Subcutaneous adipose tissue (tissue), 4 donors: Measurements from ENCODE around the gene INPP5A. TPM values are rescaled to one million over a fixed set of nuclear protein-coding genes. Genes with fewer than 3 reads are reported as not detected.

Experiments used
- total RNA-seq, 4 donors: library from RNA; depleted of rRNA; stranded (reverse); fragments of >200 nt; gene quantifications; one replicate each; pipeline ENCODE4 v1.1.0, GENCODE V29; 2016
- TF ChIP-seq, protein P1 (sequence below): fragments of 450-650 bp; IDR thresholded peaks from one replicate; pipeline ENCODE4 v1.5.1; 2016; ENCODE audit warnings: low read depth, mild to moderate bottlenecking, control low read depth, antibody characterized with exemption, moderate library complexity

Gene INPP5A
- total RNA-seq, 4 donors from 2014 or later, result 23.1 to 34.1 (median 31.6) TPM

DNA sequence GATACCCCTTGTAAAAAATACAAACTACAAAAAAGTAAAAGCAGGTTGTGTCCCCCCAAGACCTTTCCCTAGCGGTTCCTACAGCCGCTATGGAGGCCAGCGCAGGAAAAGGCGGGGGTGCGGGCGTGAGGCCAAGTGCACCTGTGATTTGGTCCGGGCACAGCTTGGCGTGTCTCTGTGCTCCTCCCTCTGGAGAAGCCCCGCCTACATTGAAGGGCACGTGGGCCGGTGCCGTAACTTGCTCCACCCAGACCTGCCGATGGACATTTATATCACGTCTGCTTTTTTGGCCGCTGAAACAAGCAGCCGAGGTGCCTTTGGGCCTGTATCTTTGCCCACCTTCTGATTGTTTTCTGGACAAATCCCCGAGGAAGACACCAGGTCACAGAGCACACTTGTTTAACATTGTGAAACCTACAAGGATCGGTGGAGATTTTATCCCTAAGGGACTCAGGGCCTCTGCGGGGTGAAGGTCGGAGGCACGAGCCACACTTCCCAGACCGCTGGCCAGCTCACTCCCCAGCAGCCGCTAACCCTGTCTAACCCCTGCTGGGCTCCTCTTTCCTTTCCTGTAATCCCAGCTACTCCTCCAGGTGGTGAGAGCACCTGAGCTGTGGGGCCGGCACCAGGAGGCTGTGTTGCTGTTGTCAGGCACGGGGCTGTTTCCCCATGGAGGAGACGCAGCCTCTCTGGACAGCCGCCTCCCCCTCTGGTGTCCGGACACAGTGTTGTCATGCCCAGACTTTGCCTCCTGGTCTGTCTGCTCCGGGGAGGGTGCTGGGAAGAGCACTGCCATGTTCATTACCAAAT, 18.8 kb upstream of the INPP5A start:
- TF ChIP-seq, protein P1, sequence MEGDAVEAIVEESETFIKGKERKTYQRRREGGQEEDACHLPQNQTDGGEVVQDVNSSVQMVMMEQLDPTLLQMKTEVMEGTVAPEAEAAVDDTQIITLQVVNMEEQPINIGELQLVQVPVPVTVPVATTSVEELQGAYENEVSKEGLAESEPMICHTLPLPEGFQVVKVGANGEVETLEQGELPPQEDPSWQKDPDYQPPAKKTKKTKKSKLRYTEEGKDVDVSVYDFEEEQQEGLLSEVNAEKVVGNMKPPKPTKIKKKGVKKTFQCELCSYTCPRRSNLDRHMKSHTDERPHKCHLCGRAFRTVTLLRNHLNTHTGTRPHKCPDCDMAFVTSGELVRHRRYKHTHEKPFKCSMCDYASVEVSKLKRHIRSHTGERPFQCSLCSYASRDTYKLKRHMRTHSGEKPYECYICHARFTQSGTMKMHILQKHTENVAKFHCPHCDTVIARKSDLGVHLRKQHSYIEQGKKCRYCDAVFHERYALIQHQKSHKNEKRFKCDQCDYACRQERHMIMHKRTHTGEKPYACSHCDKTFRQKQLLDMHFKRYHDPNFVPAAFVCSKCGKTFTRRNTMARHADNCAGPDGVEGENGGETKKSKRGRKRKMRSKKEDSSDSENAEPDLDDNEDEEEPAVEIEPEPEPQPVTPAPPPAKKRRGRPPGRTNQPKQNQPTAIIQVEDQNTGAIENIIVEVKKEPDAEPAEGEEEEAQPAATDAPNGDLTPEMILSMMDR, result no peak

DNA sequence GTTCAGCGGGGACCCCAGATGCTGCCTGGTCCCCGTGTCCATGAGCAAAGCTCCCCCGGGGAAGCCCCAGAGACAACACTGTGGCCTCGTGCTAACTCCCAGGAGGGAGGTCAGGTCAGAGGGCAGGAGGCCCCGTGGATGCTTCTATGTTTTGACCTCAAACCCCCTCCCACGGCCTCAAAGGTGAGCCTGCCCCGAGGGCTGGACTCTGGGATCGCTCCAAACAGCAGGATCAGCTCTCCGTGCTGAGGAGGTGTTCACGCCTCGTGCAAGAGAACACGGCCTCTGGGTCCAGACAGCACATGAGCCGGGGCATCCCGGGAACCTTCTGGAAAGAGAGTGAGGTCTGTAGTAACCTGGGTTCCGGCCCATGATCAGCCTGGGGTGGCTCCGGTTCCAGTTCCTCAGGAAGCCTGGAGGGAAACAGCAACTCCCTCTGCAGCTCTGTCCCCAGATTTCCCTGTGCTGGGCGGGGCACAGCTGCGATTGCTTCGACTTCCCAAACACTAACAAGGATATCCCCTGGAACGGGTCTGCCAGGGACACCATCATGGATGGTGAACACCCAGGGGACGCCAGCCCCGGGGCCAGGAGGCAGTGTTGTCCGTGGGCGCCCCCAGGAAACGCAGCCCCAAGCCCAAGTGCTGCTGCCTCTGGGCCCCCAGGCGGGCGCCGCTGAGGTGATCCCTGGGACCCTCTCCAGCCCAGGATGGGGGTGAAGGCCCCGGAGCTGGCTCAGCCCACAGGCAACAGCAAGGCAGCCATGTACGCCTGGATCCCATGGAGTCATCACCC, 18.0 kb upstream of the INPP5A start:
- TF ChIP-seq, protein P1, result no peak

DNA sequence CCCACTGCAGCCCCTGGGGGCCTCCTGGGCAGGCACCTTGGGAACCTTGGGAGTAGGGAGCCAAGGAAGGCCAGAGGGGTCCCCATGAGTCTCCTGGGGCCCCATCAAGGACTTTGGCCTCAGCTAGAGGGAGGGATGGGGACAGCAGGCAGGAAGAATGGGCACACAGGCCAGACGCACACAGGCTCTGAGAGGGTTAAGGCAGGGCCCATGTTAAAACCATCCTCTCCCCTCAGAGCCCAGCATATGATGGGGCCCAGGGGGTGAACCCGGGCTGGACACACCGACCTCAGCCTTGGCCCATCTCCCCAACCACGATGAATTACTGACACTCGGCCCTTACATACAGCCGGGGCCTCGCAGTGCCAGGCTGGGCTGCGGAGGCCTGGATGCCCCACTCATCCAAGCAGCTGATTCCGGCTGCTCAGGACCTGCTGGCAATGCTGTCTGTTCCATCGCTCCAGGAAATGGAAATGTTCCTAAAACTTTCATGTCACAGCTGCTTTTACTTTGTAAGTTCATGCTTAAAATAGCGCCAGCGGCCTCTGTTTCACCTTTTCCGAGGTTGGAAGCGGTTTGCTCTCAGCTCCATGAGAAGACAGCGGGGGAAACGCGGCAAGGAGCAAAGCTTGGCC, 17.3 kb upstream of the INPP5A start:
- TF ChIP-seq, protein P1, result no peak

DNA sequence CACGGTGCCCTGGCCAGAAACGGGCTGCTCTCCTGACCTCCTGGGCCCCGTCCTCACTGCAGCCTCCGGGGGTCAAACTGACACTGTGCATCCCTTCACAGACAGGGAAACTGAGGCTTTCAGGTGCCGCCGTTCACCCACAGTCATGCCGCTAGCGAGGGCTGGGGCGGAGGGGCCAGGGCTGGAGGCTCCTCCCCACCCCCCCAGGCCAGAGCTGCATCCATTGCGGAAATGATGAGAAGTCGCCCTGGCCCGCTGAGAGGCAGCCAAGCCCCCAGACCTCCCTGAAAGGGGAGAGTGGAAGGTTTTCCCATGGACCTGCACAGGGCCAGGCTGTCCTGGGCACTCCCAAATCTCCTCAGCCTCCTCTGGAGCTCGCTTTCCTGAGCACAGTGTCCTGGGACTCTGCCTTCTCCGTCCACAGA, 16.5 kb upstream of the INPP5A start:
- TF ChIP-seq, protein P1, result no peak

DNA sequence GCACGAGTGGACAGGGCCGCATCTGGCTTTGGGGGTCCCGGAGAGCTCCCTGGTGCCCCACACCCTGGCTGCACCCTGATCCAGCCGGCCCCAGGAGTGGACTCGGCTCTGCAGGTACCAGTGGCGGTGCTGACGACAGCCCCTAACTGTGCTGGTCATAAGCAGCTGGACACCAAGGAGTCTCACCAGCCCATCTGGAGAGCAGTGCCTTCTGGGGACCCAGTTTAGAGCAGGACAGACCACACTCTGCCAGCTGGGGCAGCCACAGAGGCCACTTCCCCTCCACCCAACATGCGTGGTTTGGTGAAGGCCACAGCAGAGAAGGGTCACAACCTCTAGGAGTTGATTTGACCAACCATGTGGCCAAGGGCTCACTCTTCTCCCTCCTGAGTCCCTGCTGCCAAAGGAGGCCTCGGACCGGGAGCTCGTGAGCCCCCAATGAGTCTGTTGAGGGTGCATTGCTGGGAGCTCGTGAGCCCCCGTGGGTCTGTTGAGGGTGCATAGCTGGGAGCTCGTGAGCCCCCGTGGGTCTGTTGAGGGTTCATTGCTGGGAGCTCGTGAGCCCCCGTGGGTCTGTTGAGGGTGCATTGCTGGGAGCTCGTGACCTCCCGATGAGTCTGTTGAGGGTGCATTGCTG, 16.0 kb upstream of the INPP5A start:
- TF ChIP-seq, protein P1, result no peak

DNA sequence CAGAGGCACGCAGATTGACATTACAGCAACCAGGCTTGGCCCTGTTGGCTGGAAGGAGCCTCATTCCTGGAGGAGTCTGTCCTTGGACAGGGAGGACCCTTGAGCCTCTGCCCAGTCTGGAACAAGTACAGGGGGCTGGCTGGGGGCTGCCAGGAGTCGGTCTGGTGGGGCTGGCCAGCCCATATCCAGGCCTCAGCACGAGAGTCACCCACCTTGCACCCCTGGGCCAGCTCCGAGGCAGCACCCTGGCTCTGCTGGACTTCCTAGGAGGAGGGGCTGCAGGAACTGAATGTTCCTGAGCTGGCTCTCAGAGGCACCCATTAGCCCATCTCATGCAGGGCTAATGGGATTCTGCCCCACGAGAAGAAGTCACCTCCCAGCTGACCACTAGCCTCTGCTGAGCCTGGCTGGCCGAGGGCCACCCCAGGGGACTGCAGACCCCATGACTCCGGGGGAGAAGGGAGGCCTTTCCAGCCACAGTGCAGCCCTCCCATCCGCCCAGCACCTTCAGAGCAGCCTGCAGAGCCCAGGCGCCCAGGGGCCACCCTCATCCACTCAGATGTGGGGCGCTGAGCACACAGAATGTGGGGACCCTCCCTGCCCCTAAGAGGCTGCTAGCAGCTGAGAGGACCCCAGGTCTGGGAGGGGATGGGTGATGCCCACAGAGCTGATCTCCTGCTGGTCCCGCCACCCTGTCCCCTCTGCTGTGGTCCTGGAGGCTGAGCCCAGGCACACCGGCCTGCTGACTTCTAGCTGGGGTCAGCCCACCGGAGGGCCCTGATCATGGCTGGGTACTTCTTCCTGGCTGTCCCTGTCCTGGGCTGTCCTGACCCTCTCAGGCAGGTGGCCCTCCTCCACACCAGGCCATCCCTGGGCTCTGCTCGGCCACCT, 14.8 kb upstream of the INPP5A start:
- TF ChIP-seq, protein P1, result no peak
